HG03521 (cell line): ENCODE measurements around the gene GCN1.

Experiments used
- ATAC-seq: cut with Tn5 transposase; IDR thresholded peaks from one replicate; pipeline ENCODE4 v1.9.1; 2021; ENCODE audit warnings: mild to moderate bottlenecking, moderate library complexity; ENCODE audit not compliant: unreplicated experiment

Gene GCN1

GRCh38 chr12:120098756-120099470 lies 95.6 kb downstream of the GCN1 start:
- no peak for ATAC-seq

- ATAC-seq: no peak
Observed at GRCh38 chr12:120096671-120097202, 97.8 kb downstream of the GCN1 start.

GRCh38 chr12:120095736-120096135 lies 98.8 kb downstream of the GCN1 start:
- no peak for ATAC-seq

DNA sequence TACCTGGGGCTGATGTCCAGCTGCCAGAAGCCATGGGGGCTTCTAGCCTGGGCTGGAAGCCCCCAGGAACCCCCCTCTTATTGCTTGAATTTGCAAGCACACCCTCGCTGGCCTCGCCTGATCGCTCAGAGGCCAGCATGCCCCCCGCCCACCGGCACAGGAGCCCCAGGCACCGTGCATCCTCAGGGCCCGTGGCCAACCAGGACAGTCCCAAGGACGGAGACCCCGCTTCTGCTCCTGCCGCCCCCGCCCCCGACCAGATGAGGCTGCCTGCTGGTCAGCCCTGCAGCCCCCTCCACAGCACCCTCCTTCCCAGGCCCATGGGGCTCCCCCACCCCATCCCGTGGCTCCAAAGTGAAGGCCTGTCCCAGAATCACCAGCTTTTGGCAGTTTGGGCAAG lies 99.2 kb downstream of the GCN1 start:
- no peak for ATAC-seq

GRCh38 chr12:120094485-120094884 lies 100.0 kb downstream of the GCN1 start:
- no peak for ATAC-seq

DNA sequence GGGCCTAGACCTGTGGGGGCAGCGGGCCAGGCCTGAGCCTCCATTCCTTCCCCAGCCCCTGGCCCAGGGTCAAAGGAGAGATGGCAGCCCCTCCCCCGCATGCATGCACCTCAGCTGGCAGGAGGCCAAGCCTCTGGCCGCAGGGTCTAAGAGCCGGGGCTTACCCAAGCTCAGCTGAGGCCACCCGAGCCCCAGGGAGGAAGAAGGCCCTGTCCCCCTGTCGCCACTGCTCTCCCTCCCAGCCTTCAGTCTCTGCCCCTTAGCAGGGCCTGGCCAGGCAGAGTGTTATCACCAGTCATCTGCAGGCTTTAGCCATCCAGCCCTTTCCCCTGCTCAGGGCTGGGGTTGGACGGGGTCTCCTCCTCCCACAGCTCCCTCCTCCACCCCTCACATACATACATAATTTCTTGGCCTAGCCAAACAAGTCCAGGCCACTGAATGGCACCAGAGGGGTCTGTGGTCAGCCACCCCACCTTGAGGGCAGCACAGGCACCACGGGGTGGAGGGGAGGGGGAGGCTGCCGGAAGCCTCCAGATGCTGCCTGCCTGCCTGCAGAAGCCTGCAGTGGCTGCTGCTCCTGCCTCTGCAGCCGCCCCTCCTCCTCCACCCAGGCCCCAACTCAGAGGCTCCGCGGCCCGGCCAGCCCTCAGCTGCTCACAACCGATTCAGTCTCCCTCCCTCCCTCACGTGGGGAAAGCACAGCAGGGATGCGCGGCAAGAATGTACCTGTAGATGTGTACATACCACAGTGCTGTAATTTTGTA lies 100.7 kb downstream of the GCN1 start:
- no peak for ATAC-seq

DNA sequence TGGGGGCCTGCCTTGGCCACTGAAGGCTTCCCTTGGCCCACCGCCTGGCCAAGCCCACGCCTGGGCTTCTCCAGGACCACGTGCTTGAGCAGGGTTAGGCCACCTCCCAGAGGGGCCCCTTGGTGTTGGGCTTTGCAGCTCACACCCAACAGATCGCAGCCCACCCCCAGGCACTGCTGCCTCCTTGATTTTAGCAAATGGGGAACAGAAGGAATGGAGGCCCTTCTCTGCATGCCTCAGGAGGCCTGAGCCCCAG lies 101.3 kb downstream of the GCN1 start:
- no peak for ATAC-seq

DNA sequence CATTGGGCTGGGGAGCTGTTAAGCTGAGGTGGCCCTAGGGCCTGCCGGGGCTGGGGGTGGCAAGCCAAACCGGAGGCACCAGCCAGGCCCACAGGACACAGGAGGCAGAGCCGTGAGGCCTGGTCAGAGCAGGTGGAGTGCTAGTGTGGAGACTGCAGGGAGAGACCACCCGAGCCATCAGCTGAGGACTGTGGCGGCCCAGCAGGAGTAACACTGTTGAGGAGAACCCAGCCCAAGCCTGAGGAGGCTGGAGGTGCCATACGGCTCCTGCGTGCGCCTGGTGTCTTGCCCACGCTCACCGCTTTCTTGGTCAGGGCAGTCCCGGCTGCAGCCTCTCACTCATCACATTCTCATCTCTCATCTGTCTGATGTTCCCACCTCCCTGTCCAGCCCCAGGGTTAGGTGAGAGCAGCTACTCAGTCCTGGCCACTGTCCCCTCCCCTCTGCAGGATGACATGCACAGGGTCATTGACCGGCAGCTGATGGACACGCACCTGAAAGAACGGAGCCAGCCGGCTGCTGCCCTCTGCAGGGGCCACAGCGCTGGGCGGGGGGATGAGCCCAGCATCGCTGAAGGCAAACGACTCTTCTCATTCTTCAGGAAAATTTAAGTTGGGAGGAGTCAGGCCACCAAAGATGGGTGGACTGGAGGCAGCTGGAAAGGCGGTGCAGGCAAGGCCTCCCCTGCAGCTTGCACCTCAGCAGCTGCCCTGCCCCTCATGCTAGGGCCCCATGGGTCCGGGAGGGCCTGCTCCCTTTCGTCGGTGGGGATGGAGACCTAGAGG lies 101.8 kb downstream of the GCN1 start:
- no peak for ATAC-seq

- ATAC-seq: no peak
Observed at GRCh38 chr12:120091371-120092090, 103.0 kb downstream of the GCN1 start.

DNA sequence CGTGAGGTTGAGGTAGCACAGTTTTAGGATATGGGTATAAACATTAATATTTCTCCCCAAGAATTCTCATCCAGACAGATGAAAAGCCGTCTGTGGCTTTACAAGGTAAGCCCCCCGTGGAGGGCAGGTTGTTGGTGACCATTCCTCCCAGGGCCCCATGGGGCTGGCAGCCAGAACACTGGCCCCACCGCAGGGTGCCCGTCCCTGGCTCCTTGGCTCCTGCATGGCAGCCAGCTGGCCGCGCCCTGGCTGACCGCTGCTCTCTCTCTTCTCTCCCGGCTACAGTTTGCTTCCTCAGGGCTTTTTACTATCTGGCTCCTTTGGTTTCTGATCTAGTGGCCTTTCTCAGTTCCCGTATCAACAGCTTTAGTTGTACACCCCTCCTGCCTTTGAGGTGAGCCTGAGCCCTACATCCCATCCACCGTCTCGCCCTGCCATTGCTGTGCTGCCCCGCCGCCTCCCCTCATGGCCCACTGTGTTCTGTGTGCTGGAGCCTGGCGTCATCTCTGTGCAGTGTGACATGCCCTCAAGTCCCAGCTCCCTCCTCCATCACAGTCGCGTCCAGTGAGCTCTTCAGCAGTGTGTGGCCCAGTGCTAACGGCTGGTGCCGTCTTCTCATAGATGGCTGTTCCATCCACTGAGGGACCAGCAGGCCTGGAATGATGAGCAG lies 103.8 kb downstream of the GCN1 start:
- ATAC-seq: no peak

- no peak for ATAC-seq
Observed at GRCh38 chr12:120090206-120090605, 104.3 kb downstream of the GCN1 start.

GRCh38 chr12:120089796-120090195 lies 104.7 kb downstream of the GCN1 start:
- ATAC-seq: no peak

DNA sequence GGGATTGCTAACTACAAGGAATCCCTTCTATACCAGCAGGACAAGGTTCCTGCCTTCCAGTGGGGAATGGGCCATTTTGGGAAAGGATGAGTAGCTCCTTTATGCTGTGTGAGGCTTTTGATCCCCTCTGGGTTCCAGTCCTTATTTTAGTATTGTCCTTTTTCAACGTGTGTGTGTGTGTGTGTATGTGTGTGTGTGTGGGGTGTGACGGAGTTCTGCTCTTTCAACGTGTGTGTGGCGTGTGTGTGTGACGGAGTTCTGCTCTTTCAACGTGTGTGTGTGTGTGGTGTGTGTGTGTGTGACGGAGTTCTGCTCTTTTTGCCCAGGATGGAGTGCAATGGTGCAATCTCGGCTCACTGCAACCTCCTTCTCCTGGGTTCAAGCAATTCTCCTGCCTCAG lies 105.4 kb downstream of the GCN1 start:
- no peak for ATAC-seq

GRCh38 chr12:120086801-120087621 lies 107.5 kb downstream of the GCN1 start:
- ATAC-seq: peak; percentile 97

DNA sequence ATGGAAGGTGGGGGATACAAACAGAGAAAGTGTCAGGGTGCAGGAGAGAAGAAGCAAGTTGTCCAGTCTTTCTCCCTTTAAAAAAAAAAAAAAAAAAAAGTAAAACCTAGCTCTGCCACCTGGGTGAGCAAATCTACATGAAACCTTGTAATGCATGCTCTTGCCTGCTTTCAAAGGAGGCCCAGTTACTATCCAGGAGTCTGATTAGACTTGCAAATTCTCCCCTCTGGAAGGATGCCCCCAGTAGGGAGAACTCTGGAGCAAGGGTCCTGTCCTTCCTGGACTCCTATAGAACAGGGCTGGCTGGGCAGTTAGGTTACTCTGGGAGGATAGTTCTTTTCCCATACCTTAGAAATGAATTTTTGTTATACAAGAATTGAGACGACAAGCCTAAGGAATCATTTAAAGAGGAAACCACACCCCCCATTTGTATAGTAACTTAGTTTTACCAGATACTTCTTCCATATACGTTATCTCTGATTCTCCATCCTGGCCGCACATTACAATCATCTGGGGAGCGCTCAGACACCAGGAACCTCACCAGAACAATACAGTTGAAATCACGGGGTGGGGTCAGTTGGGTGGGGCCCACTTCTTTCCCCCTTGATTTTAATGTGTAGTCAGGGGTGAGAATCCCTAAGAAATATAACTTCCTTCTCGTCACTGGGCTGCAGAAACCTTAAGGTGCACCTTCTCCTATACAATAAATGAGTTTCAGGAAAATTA lies 108.4 kb downstream of the GCN1 start:
- no peak for ATAC-seq

DNA sequence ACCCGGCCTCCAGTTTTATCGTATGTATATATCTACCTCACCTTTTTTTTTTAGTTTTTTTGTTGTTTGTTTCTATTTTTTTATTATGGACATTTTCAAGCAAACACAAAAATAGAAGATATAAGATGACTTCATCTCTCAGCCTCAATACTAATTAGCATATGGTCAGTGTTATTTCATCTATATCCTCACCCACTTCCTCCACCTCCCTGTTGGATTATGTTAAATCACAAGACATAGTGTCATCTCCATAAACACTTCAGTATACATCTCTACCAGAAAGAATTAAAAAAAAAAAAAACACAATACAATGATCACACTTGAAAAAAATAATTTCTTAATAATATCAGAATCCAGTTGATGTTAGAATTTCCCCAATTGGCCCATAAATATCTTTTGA lies 112.9 kb downstream of the GCN1 start:
- no peak for ATAC-seq

- ATAC-seq: no peak
Observed at GRCh38 chr12:120079411-120080400, 114.8 kb downstream of the GCN1 start.

GRCh38 chr12:120078868-120079267 lies 115.6 kb downstream of the GCN1 start:
- no peak for ATAC-seq
